NCI-H524 (cell line): Measurements from ENCODE around the gene VSTM1.

Experiments
- DNase-seq, 2 experiments: peaks; one replicate each; lab custom pipeline; 2025; lab: John Stamatoyannopoulos, UW

VSTM1 gene

GRCh38 chr19:54011507-54012211 is 52.0 kb downstream of the VSTM1 start:
- DNase-seq, result no peak

DNA sequence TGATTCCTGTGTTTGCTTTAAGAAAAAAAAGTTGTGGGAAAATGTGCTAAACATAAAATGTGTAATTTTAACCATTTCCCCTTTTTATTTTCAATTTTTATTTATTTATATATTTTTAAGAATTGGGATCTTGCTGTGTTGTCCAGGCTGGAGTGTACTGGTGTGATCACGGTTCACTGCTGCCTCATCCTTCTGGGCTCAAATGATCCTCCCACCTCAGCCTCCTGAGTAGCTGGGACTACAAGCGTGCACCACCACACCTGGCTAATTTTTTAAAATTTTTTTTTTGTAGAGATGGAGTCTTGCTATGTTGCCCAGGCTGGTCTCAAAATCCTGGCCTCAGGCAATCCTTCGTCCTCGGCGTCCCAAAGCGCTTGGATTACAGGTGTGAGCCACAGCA is 53.2 kb downstream of the VSTM1 start:
- DNase-seq, result no peak

GRCh38 chr19:54009440-54009839 is 54.3 kb downstream of the VSTM1 start:
- DNase-seq, result no peak

GRCh38 chr19:54002495-54003315 is 61.0 kb downstream of the VSTM1 start:
- no peak for DNase-seq

DNA sequence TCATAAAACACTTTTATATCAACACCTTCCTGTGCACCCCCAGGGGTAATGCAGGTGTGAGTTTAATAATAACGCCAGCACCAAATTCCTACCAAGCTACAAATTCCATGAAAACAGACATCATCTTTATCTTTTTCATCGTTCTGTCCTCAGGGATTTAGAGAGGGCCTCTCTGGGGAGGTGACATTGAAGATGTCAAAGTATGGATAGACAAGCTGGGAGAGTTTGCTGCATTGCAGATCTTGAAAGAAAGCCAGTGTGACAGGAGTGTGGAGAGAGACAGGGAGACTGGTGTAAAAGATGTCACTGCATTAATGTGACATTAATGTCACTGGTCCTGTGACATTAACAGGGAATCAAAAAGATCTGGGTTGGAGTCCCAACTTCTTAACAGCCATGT is 62.2 kb downstream of the VSTM1 start:
- DNase-seq, result no peak

DNA sequence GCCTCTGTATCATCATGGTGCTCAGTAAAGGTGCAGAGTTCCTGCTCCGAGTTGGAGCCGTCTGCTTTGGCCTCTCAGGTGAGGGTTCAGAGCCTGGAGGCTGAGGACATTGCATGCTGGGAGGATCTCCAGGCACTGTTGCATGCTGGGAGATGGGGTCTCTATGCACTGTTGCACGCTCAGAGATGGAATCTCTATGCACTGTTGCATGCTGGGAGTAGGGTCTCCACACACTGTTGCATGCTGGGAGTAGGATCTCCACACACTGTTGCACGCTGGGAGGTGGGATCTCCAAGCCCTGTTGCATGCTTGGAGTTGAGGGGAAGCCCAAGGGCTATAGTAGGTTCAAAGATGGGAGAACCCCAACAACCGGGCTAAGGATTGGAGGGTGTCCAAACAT is 64.0 kb downstream of the VSTM1 start:
- no peak for DNase-seq

DNA sequence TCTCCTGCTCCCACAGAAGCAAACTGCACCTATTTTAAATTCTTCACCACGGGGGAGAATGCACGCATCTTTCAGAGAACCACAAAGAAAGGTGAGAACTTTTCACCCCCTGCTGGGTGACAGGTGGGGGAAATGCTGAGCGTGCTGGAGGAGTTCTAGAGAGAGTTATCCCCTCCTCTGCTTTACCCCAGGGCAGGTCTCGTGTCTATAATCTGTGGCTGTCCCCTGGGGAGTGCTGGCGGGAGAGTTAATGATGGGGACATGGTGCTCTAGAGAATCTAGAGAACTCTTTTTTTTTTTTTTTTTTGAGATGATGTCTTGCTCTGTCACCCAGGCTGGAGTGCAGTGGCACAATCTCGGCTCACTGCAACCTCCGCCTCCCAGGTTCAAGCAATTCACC is 65.5 kb downstream of the VSTM1 start:
- no peak for DNase-seq

DNA sequence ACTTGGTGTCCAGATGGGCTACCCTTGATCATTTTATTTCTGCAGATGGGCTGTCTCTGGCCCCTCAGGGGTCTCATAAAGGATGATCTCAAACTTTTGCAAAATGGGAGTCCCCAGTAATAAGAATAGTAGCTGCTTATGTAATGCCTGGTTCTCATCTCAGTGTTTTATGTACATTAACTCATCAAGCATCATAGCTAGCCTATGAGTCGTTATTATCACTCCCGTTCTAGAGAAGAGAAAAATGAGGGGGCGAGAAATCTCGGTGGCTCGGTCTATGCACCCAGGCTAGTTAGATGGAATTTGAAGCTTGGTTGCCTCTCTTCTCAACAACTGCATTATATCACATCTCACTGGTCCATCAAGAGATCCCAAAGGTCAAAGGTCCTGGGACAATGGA is 68.9 kb downstream of the VSTM1 start:
- DNase-seq, result no peak

DNA sequence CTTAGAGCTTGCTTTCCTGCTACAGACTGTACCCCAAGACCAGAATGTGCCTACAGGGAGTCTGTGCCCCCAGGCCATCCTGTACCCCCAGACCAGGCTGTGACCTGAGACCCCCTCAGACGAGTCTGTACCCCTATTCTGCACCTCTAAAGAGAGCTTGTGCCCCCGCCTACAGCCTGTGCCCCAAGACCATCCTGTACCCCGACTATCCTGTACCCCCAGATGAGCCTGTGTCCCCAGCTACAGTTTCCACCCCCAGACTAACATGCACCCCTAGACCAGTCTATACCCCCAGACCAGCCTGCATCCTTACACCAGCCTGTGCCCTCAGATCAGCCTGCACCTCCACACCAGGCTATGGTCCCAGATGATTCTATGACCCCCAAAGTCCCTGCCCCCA is 70.2 kb downstream of the VSTM1 start:
- DNase-seq, result no peak

DNA sequence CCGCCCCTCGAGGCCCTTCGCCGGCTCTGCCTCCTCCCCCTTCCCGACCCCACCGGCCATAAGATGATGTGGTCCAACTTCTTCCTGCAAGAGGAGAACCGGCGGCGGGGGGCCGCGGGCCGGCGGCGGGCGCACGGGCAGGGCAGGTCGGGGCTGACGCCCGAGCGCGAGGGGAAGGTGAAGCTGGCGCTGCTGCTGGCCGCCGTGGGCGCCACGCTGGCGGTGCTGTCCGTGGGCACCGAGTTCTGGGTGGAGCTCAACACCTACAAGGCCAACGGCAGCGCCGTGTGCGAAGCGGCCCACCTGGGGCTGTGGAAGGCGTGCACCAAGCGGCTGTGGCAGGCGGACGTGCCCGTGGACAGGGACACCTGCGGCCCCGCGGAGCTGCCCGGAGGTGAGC is 70.9 kb downstream of the VSTM1 start:
- no peak for DNase-seq

DNA sequence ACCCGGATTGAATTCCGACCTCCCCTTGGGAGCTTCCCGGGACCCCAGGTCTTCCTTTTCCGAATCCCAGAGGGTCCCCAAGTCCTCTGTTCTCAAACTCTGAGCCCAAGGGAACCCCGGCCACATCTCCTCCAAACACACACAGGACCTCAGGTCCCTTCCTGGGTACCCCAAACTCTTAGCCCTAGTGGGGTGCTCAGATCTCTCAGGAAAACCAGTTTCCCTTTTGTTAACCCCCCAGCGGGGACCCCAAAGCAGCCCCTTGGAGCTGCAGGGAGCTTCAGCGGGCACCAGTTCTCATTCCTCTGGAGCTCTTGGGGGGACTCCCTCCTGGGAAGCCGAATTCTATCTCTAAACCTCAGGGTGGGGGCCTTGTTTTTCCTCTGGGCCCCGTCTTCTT is 71.5 kb downstream of the VSTM1 start:
- DNase-seq, result no peak

GRCh38 chr19:53991224-53992113 is 72.2 kb downstream of the VSTM1 start, which contains the start of gene CACNG6:
Gene CACNG6 (plus strand): TSS chr19:53991637. CDS start chr19:53992878, 1,241 bp downstream.
- DNase-seq, result no peak
